Measurements from ENCODE around the gene CACNA1D.

CACNA1D gene

DNA sequence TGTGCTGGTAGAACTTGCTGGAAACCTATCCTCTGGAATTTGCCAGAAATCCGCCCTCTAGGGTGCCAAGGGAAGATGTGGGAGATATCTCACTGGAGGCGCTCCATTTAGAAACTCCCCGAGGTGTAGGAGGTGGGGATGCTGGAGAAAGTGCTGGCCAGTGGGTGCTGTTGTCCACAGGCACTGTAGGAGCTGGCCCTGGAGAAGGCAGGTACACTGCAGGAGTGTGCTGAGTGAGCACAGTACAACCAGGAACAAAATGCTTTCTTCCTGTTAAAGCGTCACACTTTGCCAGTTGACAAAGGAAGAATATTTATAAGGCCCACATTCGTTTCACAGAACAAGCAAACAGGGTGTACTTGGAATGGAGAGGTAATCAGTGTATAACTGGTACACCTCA, 119.9 kb downstream of the CACNA1D start:
- DNase-seq (ENCODE audit: extremely low read depth, low read depth) = no peak
- TF ChIP-seq, protein P1, sequence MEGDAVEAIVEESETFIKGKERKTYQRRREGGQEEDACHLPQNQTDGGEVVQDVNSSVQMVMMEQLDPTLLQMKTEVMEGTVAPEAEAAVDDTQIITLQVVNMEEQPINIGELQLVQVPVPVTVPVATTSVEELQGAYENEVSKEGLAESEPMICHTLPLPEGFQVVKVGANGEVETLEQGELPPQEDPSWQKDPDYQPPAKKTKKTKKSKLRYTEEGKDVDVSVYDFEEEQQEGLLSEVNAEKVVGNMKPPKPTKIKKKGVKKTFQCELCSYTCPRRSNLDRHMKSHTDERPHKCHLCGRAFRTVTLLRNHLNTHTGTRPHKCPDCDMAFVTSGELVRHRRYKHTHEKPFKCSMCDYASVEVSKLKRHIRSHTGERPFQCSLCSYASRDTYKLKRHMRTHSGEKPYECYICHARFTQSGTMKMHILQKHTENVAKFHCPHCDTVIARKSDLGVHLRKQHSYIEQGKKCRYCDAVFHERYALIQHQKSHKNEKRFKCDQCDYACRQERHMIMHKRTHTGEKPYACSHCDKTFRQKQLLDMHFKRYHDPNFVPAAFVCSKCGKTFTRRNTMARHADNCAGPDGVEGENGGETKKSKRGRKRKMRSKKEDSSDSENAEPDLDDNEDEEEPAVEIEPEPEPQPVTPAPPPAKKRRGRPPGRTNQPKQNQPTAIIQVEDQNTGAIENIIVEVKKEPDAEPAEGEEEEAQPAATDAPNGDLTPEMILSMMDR (IDR thresholded peaks at IDR 0.05; ENCODE audit: low read depth, low read length, missing control alignments) = no peak

DNA sequence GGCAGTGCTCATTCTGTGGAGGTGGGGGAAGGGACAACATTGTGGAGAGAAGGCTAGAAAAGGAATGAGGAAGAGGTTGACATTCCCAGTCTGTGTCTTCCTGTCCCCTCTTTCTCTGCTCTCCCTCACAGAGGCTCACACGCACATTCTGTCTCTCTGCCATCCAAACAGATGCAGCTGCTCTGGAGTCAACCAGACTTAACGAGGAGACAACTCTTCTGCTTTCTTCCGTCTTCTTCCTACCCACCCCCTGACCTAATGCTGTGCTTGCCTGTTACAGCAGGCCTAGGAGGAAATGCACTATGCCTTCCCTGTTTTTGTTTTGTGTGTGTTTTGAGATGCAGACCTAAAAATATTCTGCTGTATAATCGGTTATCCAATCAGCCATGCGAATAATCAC, 121.9 kb downstream of the CACNA1D start:
- TF ChIP-seq, protein P1 (IDR thresholded peaks at IDR 0.05; ENCODE audit: low read depth, low read length, missing control alignments) = no peak
- DNase-seq (ENCODE audit: extremely low read depth, low read depth) = no peak
- H3K4me3 ChIP-seq (replicated peaks; ENCODE audit: low read depth, low read length) = no peak overlapping the region

More for the DNA sequence above, 119.9 kb downstream of the CACNA1D start:
- no peak overlapping the region for H3K4me3 ChIP-seq (replicated peaks; ENCODE audit: low read depth, low read length)

DNA sequence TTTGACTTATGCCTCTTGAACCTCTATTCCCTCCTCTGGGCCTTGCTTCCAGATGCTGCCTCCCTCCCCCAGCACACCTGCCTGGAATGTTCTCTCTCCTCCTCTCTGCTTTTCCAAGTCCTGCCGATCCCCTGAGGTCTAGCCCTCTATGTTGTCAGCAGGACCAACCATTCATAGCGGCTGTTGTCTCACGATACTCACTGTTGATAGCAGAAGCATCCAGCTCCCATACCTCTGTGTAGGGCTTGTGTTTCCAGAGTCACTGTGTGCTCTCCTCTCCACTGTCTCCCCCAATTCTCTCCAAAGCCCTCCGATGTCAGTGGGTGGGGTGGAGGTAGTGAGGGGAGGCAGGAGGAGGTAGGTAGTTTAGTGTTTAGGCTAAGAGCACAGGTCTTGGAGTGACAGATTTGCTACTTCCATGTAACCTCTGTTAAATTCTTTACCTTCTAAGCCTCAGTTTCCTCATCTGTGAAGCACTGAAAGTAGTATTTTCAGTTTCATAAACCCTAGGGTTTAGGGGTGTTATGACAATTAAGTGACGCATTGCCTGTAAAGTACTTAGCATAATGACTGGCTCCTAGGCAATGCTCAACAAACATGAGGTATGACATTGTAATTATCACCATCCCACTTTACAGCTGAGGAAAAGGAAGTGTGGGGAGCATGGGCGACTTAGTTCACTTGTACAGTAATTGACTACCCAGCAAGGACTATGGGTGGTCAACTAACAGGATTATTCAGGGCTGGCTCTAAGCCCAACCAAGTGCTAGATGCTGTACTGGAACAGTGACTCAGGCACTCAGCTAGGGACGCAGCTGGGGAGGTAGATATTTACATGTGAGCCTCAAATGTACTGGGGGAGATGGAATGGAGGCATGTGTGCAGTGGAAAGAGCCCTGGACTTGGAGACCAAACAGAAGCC, 122.8 kb downstream of the CACNA1D start:
- DNase-seq (ENCODE audit: extremely low read depth, low read depth) = no peak
- no peak overlapping the region for H3K4me3 ChIP-seq (replicated peaks; ENCODE audit: low read depth, low read length)
- TF ChIP-seq, protein P1 (IDR thresholded peaks at IDR 0.05; ENCODE audit: low read depth, low read length, missing control alignments) = no peak

DNA sequence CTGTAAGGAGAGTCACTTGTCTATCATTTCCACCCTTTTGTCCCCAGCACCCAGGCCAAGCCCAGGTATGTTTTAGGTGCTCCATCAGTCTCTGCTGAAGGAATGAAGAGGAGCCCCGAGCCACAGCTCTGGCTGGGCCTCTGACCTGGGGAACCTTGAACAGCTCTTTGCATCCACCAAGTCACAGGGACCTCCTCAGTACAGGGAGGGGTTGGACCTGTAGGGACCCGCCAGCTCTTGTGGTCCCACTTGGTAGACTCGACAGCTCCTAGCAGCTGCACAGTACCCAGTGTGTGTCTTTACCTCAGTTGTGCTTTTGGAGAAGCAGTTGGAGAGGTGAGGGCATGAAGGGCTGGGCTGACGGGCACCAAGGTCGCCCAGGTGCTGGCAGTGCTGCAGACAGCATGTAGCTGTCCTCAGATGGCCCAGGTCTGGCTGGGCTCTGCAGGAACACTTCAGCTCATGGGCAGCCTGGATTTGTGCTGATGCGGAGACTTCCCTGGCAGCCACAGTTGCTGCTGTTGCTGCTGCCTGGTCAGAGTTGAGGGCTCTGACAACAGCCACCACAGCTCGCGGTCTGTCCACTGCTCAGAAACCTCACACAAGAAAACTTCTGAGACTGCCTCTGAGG, 123.6 kb downstream of the CACNA1D start:
- H3K4me3 ChIP-seq (replicated peaks; ENCODE audit: low read depth, low read length) = no peak overlapping the region
- TF ChIP-seq, protein P1 (IDR thresholded peaks at IDR 0.05; ENCODE audit: low read depth, low read length, missing control alignments) = no peak
- DNase-seq (ENCODE audit: extremely low read depth, low read depth) = no peak

DNA sequence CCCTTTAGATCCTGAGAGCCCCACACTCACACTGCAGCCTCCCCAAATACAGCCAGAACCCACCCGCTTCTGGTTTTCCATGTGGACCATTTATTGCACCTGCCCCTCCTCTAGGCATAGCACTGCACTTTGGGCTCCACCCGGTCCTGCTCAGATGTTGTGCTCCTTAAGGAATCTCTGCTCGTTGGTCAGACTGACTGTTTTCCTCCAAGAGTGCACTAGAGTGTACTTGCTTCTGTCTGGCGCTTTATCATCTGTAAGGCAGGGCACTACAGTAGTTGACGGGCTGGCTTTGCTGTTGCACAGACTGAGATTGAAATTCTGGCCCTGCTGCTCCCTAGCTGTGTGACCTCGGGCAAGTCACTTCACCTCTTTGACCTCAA, 124.1 kb downstream of the CACNA1D start:
- TF ChIP-seq, protein P1 (IDR thresholded peaks at IDR 0.05; ENCODE audit: low read depth, low read length, missing control alignments) = no peak
- DNase-seq (ENCODE audit: extremely low read depth, low read depth) = no peak
- H3K4me3 ChIP-seq (replicated peaks; ENCODE audit: low read depth, low read length) = no peak overlapping the region

DNA sequence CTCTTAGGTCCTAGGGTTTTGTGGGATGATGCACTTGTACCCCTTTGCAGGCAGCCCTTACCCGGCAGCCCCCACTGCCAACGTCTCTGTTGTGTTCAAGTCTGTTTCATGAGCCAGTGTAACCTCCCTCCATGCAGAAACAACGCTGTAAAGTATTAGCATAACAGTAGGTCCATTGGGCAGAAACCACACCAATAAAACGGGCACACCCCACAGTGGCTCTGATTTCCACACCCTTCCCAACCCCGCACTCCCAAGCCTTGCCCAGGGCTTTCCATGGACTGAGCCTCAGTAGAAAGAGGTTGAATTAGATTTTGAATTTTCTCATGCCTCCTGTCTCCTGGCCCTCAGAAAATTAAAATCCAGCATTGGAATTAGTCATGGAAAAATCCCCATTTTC, 124.5 kb downstream of the CACNA1D start:
- no peak for DNase-seq (ENCODE audit: extremely low read depth, low read depth)
- TF ChIP-seq, protein P1 (IDR thresholded peaks at IDR 0.05; ENCODE audit: low read depth, low read length, missing control alignments) = no peak

More for the DNA sequence above, 124.5 kb downstream of the CACNA1D start:
- H3K4me3 ChIP-seq (replicated peaks; ENCODE audit: low read depth, low read length) = no peak overlapping the region
